ENCODE measurements around the gene PPP2R2D.
"Not testable (repeated sequence)": the region's sequence is repeated elsewhere in the genome, so short reads cannot be mapped to it uniquely, and the experiment has no call there.

The PPP2R2D gene

DNA sequence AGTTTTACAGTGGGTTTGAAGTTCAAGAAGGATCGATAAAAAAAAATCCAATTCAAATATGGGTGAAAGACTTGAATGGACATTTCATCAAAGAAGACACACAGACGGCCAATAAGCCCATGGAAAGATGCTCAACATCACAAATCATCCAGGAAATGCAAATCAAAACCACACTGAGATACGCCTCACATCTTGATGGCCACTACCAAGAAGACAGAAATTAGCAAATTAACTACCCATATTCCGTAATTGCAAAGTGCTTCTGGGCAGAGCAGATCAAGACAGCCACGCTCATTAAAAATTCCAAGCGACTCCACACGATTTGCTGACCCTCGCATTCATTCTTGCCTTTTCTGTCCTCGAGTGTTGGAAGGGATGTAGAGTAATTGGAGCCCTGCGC lies 34.1 kb upstream of the PPP2R2D start:
- DNase-seq, result no peak

DNA sequence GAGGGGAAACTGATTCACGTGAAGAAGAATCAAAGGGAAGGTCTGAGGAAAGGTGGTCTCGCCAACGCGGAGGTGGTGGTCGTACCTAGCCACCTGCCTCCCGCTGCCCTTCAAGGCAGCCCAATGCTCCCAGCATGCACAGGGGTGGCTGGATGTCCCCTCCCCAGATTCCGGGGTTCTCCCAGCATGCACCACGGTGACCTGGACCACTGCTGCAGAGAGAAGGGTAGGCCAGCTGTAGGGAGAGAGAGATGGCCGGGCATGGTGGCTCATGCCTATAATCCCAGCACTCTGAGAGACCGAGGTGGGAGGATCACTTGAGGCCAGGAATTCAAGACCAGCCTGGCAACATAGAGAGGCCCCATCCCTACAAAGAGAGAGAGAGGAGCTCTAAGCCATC lies 32.4 kb upstream of the PPP2R2D start:
- DNase-seq, result no peak

DNA sequence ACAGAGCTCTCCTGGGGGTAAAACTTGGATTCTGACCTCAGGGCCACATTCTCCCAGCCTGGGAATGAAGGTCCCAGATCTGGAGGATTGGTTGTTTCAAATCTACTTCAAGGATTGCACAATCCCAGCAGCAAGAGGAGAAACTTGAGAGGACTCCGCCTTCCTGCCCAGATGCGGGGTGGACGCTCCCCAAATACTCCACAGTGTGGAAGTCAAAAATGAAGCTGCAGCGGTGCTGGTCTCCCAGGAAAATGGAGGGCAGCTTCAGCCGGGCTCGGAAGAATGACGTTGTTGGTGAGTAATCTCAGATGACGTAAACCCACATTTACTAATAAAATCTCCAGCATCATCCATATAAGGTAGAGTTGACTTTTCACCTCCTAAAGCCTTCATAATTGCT lies 31.5 kb upstream of the PPP2R2D start:
- no peak for DNase-seq

DNA sequence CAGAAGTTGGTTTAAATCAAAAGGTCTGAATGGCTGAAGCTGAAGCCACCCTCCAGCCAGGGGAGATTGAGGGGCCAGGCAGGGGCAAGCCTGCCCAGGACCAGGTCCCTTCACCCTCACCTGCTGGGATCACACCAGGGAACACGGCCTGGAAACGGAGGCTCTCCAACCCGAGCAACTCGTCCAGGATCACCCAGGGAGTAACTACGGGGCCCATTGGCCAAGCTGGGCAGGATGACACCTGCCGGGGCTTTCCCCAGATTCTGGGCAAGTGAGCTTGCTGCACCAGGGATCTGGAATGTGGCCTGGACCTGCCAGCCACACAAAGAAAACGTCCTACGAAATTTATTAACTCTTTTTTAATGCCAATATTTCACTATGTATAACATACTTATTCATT lies 30.4 kb upstream of the PPP2R2D start:
- no peak for DNase-seq

- DNase-seq, result no peak
Observed at GRCh38 chr10:131870831-131871672, 29.8 kb upstream of the PPP2R2D start.

DNA sequence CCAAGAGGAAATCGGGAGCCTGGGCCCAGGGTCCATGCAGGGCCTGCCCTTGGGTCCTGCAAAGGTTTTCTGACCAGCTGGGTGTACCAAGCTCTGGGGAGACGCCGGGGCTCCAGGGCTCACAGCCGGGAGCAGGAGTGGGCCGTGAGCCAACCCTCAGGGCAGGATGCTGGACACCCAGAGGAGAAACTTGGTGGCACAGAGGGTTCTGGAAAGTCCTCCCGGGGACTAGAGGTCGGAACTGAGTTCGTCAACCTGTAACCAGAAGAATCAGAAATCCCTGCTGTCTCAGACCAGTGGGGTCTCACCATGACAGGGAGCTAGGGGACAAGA lies 29.2 kb upstream of the PPP2R2D start:
- DNase-seq, result no peak

DNA sequence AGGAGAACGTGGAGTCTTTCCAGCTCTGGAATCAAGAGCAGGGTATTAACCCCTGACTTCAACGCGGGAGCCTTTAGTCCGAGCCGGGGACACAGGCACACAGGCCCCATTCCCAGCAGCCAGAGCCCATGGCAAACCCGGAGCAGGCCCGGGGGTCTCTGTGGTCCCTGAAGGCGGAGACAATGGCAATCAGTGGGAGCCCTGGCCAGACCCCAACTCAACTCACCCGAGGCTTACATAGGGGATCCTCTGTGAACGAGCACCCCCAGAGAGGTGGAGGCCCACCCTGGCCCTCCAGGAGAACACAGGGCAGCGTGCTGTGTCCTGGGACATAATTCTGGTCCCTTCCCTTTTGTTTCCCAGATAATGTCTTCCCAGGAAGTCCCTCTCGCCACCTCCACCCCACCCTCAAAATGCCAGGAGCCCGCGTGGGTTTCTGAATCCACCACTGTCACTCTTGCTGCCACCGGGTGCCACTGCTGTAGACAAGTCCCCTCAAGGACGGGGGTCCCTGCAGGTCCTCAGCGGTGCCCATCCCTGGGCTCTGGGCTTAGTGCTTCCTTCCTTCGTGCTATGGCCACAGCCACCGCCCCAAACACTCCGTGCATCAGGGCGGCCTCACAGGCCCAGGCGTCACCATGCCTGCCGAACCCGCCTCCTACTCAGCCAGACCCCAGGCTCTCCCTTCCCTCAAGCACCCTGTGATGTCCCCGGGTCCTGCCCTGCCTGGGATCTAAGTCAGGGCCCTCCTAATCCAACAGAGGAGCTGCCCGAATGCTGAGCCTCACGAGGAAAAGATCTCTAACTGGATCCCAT lies 28.6 kb upstream of the PPP2R2D start:
- no peak for DNase-seq

GRCh38 chr10:131872827-131873375 lies 27.9 kb upstream of the PPP2R2D start:
- no peak for DNase-seq

DNA sequence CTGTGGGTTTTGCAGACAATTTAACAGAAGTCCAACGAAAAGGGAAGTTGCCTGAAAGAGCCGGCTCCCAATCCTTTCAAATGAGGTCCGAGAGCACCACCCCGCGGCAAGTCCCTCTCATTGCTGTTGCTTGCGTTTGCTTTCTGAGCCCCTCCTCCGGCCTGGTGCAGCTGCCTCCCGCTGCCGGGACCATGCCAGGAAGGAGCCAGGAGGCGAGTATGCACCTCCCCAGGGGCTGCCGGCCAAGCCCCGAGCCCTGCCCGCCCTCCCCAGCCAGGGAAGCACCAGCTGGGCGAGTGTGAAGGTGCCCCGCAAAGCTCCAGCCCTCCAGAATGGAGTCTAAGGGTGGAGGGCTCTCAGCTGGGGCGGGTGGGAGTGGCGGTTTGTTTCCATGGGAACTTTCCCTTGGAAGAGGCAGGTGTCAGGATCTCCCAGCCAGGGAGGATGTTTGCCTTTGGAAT lies 25.8 kb upstream of the PPP2R2D start:
- DNase-seq, result peak in 48 of 51 donors; percentile 12 to 86 (median 59)

DNA sequence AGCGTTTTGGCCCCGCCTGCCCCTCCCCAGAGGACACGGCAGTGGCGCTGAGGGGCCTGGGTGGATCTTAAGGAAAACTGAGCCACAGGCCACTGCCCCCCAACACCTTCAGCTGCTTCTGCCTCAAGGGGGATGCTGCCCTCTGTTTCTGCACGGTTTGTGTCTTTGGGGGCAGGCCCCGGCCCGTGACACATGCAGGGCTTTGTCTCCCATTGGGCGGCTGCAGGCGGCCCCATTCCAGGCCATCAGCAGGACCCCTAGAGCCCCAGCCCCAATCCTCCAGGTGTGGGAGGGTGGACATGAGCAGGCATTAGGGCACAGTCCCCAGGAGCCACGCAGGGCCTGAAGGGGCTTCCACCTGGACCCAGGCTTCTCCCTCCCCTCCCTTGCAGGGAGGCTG lies 25.3 kb upstream of the PPP2R2D start:
- DNase-seq, result no peak

DNA sequence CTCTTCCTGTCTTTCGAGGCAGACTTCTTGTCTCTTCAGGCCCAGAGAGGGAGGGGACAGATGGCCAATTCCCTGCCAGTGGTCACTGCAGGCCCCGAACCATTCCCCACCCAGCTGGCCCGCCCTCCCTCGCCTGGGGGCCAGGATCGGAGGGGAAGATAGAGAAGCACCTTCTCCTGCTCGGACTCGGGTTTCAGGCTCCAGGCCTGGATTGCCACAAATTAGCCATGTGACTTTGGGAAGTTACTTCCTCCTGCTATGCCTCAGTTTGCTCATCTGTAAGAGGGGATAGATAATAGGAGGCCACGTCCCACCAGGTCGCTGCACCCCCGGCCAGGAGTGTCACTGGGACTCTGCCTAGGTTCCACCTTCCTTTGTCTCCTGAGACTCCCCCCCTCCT lies 24.8 kb upstream of the PPP2R2D start:
- DNase-seq, result no peak

DNA sequence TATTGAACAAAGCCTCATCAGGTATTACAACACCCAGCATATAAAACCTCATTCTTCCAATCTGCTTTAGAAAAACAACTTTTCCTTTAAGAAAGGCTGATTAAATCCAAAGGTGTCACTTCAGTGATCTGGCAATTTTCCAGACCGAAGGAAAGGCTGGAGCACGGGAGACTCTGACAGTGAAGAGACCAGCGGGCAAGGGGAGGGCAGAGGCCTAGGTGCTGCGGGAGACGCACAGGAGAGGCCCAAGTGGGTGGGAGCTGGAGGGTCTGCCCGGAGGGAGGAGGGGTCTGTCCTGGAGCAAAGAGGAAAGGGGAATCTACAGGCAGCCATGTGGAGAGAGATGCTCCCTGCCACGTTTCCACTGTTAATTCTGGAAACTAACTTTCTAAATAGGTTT lies 24.3 kb upstream of the PPP2R2D start:
- no peak for DNase-seq

- DNase-seq, result no peak
Observed at GRCh38 chr10:131880016-131880590, 20.7 kb upstream of the PPP2R2D start.

GRCh38 chr10:131881104-131881880 lies 19.5 kb upstream of the PPP2R2D start:
- DNase-seq, result no peak

- no peak for DNase-seq
Observed at GRCh38 chr10:131882151-131882550, 18.7 kb upstream of the PPP2R2D start.

- DNase-seq, result no peak
Observed at GRCh38 chr10:131882590-131883451, 18.0 kb upstream of the PPP2R2D start.

DNA sequence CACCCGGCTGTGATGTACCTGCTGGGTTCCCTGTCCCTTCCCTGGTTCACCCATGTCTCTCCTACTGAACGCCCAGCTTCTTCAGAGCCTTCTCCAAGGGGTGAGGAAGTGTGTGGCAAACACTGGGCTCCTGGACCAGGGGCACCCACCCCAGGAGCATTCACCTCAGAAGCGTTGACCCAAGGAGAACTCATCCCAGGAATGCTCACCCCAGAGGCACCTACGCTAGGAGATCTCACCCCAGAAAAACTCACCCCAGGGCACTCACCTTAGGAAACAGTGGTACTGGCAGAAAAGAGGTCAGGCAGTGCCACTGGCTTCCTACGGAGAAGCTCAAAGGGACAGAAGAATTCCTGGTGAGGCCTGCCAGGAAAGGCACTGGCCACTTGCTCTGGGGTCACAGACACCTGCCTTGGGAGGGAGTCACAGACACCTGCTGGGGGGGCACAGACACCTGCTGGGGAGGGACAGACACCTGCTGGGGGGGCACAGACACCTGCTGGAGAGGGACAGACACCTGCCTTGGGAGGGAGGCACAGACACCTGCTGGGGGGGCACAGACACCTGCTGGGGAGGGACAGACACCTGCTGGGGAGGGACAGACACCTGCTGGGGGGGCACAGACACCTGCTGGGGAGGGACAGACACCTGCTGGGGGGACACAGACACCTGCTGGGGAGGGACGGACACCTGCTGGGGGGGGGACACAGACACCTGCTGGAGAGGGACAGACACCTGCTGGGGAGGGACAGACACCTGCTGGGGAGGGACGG lies 17.0 kb upstream of the PPP2R2D start:
- DNase-seq, result not testable (repeated sequence)

GRCh38 chr10:131885391-131886165 lies 15.2 kb upstream of the PPP2R2D start:
- DNase-seq, result peak in 43 of 51 donors; percentile 3 to 77 (median 31)

- DNase-seq, result no peak
Observed at GRCh38 chr10:131886237-131886636, 14.6 kb upstream of the PPP2R2D start.
